Gastrocnemius medialis (tissue), 4 donors: Measurements from ENCODE around the gene METTL9.

Experiments
- POLR2A ChIP-seq, 2 donors: fragments of 450-650 bp; IDR thresholded peaks; one replicate each; pipeline ENCODE4 v1.6.1; 2017; ENCODE audit warnings: antibody characterized with exemption in 2 of 2, mild to moderate bottlenecking in 2 of 2, moderate library complexity in 2 of 2
- TF ChIP-seq, protein P1 (sequence below), 5 experiments: fragments of 450-650 bp in 3 of 5; fragments of 200-600 bp in 2 of 5; sonication (generic) in 2 of 5; IDR thresholded peaks in 4 of 5; conservative IDR thresholded peaks in 1 of 5; 1 replicate in 4 of 5; 2 replicates in 1 of 5; pipeline ENCODE4 v1.5.1; 2016 to 2019; ENCODE audit warnings: antibody characterized with exemption in 5 of 5, mild to moderate bottlenecking in 3 of 5, moderate library complexity in 3 of 5

GRCh38 chr16:21625026-21625425, 25.6 kb downstream of the METTL9 start:
- TF ChIP-seq, protein P1, sequence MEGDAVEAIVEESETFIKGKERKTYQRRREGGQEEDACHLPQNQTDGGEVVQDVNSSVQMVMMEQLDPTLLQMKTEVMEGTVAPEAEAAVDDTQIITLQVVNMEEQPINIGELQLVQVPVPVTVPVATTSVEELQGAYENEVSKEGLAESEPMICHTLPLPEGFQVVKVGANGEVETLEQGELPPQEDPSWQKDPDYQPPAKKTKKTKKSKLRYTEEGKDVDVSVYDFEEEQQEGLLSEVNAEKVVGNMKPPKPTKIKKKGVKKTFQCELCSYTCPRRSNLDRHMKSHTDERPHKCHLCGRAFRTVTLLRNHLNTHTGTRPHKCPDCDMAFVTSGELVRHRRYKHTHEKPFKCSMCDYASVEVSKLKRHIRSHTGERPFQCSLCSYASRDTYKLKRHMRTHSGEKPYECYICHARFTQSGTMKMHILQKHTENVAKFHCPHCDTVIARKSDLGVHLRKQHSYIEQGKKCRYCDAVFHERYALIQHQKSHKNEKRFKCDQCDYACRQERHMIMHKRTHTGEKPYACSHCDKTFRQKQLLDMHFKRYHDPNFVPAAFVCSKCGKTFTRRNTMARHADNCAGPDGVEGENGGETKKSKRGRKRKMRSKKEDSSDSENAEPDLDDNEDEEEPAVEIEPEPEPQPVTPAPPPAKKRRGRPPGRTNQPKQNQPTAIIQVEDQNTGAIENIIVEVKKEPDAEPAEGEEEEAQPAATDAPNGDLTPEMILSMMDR (IDR thresholded peaks at IDR 0.05 in 4 of 5, conservative IDR thresholded peaks at IDR 0.05 in 1 of 5) = no peak
- TF ChIP-seq POLR2A (IDR thresholded peaks at IDR 0.05) = no peak
